Measurements from ENCODE around the gene GRWD1. TPM values are rescaled to one million over a fixed set of nuclear protein-coding genes. Genes with fewer than 3 reads are reported as not detected.

The GRWD1 gene
- total RNA-seq, 4 donors from 2014 or later = 33.0 to 43.9 (median 34.6) TPM

DNA sequence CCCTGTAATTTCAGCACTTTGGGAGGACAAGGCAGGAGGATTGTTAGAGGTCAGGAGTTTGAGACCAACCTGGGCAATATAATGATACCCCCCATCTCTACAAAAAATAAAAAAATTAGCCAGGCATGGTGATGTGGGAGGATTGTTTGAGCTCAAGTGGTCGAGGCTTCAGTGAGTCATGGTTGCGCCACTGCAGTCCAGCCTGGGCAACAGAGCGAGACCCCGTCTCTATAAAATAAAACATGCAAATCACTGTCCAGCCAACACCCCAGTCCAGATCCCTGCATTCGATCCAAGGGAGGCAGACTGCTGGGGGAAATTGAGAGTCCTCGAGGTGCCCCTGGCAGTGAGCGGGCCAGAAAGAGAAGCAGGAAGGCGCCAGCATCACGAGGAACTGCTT is 30.4 kb downstream of the GRWD1 start:
- no peak overlapping the region for H3K4me3 ChIP-seq
- H3K27me3 ChIP-seq = no peaks in the 10 kb centered on the region
- intact Hi-C loops (cut with DNase I) = no loop called here
- peaks cover 52 to 82% (median 57%) of the 10 kb centered on the region in 3 donors for H3K36me3 ChIP-seq
- no peak overlapping the region for H3K27ac ChIP-seq
- H3K4me1 ChIP-seq = peaks cover 13 to 29% (median 15%) of the 10 kb centered on the region in 3 donors
- DNase-seq = no peak
- TF ChIP-seq, protein P1, sequence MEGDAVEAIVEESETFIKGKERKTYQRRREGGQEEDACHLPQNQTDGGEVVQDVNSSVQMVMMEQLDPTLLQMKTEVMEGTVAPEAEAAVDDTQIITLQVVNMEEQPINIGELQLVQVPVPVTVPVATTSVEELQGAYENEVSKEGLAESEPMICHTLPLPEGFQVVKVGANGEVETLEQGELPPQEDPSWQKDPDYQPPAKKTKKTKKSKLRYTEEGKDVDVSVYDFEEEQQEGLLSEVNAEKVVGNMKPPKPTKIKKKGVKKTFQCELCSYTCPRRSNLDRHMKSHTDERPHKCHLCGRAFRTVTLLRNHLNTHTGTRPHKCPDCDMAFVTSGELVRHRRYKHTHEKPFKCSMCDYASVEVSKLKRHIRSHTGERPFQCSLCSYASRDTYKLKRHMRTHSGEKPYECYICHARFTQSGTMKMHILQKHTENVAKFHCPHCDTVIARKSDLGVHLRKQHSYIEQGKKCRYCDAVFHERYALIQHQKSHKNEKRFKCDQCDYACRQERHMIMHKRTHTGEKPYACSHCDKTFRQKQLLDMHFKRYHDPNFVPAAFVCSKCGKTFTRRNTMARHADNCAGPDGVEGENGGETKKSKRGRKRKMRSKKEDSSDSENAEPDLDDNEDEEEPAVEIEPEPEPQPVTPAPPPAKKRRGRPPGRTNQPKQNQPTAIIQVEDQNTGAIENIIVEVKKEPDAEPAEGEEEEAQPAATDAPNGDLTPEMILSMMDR (IDR thresholded peaks at IDR 0.05) = no peak
- WGBS, 2 donors = 86 to 89% methylated on average over 8 to 9 of the region's 9 CpGs
- no peaks in the 10 kb centered on the region for H3K9me3 ChIP-seq

GRCh38 chr19:48477067-48477685 is 31.4 kb downstream of the GRWD1 start:
- Histone ChIP-seq H3K9me3 (no peaks in the 10 kb centered on the region), H3K4me1 (peaks cover 15 to 29% (median 23%) of the 10 kb centered on the region in 3 donors), H3K4me3 (no peak overlapping the region), H3K36me3 (peaks cover 42 to 72% (median 51%) of the 10 kb centered on the region in 3 donors), H3K27ac (no peak overlapping the region), H3K27me3 (no peaks in the 10 kb centered on the region)
- no peak for DNase-seq
- 70 to 86% methylated on average over 8 to 9 of the region's 10 CpGs for WGBS, 2 donors
- intact Hi-C loops (cut with DNase I) = no loop called here
- TF ChIP-seq POLR2A (IDR thresholded peaks at IDR 0.05) = no peak
- TF ChIP-seq, protein P1 (IDR thresholded peaks at IDR 0.05) = no peak

- no peaks in the 10 kb centered on the region for H3K27me3 ChIP-seq
- H3K27ac ChIP-seq = no peak overlapping the region
- 72 to 83% methylated on average over 4 to 10 of the region's 22 CpGs for WGBS, 2 donors
- no peak for DNase-seq
- H3K36me3 ChIP-seq = peaks cover 37 to 66% (median 45%) of the 10 kb centered on the region in 3 donors
- TF ChIP-seq, protein P1 (IDR thresholded peaks at IDR 0.05) = no peak
- no peak for TF ChIP-seq POLR2A (IDR thresholded peaks at IDR 0.05)
- H3K9me3 ChIP-seq = no peaks in the 10 kb centered on the region
- H3K4me3 ChIP-seq = no peak overlapping the region
- intact Hi-C loops (cut with DNase I) = no loop called here
- H3K4me1 ChIP-seq = peaks cover 15 to 32% (median 26%) of the 10 kb centered on the region in 3 donors
These were observed 32.0 kb downstream of the GRWD1 start for GRCh38 chr19:48477698-48478338.

- Histone ChIP-seq H3K9me3 (no peaks in the 10 kb centered on the region), H3K27ac (no peak overlapping the region), H3K27me3 (no peaks in the 10 kb centered on the region), H3K36me3 (peaks cover 30 to 58% (median 37%) of the 10 kb centered on the region in 3 donors), H3K4me3 (no peak overlapping the region), H3K4me1 (peaks cover 15 to 32% (median 26%) of the 10 kb centered on the region in 3 donors)
- TF ChIP-seq, protein P1 (IDR thresholded peaks at IDR 0.05) = no peak
- TF ChIP-seq POLR2A (IDR thresholded peaks at IDR 0.05) = no peak
- no peak for DNase-seq
- intact Hi-C loops (cut with DNase I) = no loop called here
- WGBS, 2 donors = 85 to 87% methylated on average over 4 to 12 of the region's 29 CpGs
These were observed 32.8 kb downstream of the GRWD1 start for GRCh38 chr19:48478339-48479256.
